Mucosa of rectum (tissue), 2 donors: ENCODE data around the gene NEK2.

Experiments
- H3K27ac ChIP-seq, 2 donors: one replicate each; pipeline ENCODE4 v1.7.0; 2013; ENCODE audit warnings: inconsistent platforms in 2 of 2, low read depth in 2 of 2, low read length in 2 of 2
- H3K27me3 ChIP-seq, 2 donors: one replicate each; pipeline ENCODE4 v1.7.0; 2013; ENCODE audit warnings: low read length in 2 of 2; ENCODE audit not compliant: control insufficient read depth in 2 of 2, insufficient read depth in 2 of 2
- H3K36me3 ChIP-seq, 2 donors: one replicate each; pipeline ENCODE4 v1.7.0; 2013; ENCODE audit warnings: low read length in 2 of 2; ENCODE audit not compliant: control insufficient read depth in 2 of 2, insufficient read depth in 2 of 2
- H3K4me1 ChIP-seq, 2 donors: one replicate each; pipeline ENCODE4 v1.7.0; 2013; ENCODE audit warnings: low read length in 2 of 2, mild to moderate bottlenecking in 1 of 2; ENCODE audit not compliant: control insufficient read depth in 2 of 2, insufficient read depth in 2 of 2
- H3K4me3 ChIP-seq, 2 donors: one replicate each; pipeline ENCODE4 v1.7.0; 2013; ENCODE audit warnings: low read length in 2 of 2
- H3K9ac ChIP-seq, 2 donors: one replicate each; pipeline ENCODE4 v1.7.0; 2013; ENCODE audit warnings: low read length in 2 of 2, low read depth in 1 of 2, mild to moderate bottlenecking in 1 of 2
- H3K9me3 ChIP-seq, 2 donors: one replicate each; pipeline ENCODE4 v1.7.0; 2013; ENCODE audit warnings: low read length in 2 of 2; ENCODE audit not compliant: control insufficient read depth in 2 of 2
- donor health status: healthy.
- donor health status: Normal muscosa, but diverticular disease.

The NEK2 gene

GRCh38 chr1:211710566-211711314 lies 35.3 kb upstream of the NEK2 start:
- H3K9me3 ChIP-seq = no peaks in the 10 kb centered on the region
- H3K27ac ChIP-seq = no peak overlapping the region
- H3K27me3 ChIP-seq = no peaks in the 10 kb centered on the region
- H3K4me1 ChIP-seq = no peaks in the 10 kb centered on the region
- H3K36me3 ChIP-seq = no peaks in the 10 kb centered on the region
- H3K9ac ChIP-seq = no peak overlapping the region
- no peak overlapping the region for H3K4me3 ChIP-seq

- H3K27ac ChIP-seq = no peak overlapping the region
- no peaks in the 10 kb centered on the region for H3K27me3 ChIP-seq
- no peak overlapping the region for H3K4me3 ChIP-seq
- no peaks in the 10 kb centered on the region for H3K36me3 ChIP-seq
- no peak overlapping the region for H3K9ac ChIP-seq
- no peaks in the 10 kb centered on the region for H3K9me3 ChIP-seq
- no peaks in the 10 kb centered on the region for H3K4me1 ChIP-seq
Observed at GRCh38 chr1:211708926-211709325, 33.5 kb upstream of the NEK2 start.

GRCh38 chr1:211708006-211708405 lies 32.6 kb upstream of the NEK2 start:
- no peak overlapping the region for H3K4me3 ChIP-seq
- no peaks in the 10 kb centered on the region for H3K27me3 ChIP-seq
- H3K9me3 ChIP-seq = no peaks in the 10 kb centered on the region
- no peak overlapping the region for H3K9ac ChIP-seq
- no peak overlapping the region for H3K27ac ChIP-seq
- no peaks in the 10 kb centered on the region for H3K4me1 ChIP-seq
- H3K36me3 ChIP-seq = no peaks in the 10 kb centered on the region

GRCh38 chr1:211705467-211706091 lies 30.2 kb upstream of the NEK2 start:
- no peaks in the 10 kb centered on the region for H3K4me1 ChIP-seq
- no peak overlapping the region for H3K4me3 ChIP-seq
- H3K27me3 ChIP-seq = no peaks in the 10 kb centered on the region
- peak overlapping the region in 1 of 2 donors; percentile 10 for H3K27ac ChIP-seq
- no peaks in the 10 kb centered on the region for H3K36me3 ChIP-seq
- H3K9me3 ChIP-seq = no peaks in the 10 kb centered on the region
- H3K9ac ChIP-seq = no peak overlapping the region

GRCh38 chr1:211704543-211704942 lies 29.1 kb upstream of the NEK2 start:
- no peak overlapping the region for H3K4me3 ChIP-seq
- H3K9ac ChIP-seq = no peak overlapping the region
- H3K9me3 ChIP-seq = no peaks in the 10 kb centered on the region
- H3K36me3 ChIP-seq = no peaks in the 10 kb centered on the region
- no peaks in the 10 kb centered on the region for H3K27me3 ChIP-seq
- H3K27ac ChIP-seq = no peak overlapping the region
- no peaks in the 10 kb centered on the region for H3K4me1 ChIP-seq

- H3K36me3 ChIP-seq = no peaks in the 10 kb centered on the region
- H3K27me3 ChIP-seq = no peaks in the 10 kb centered on the region
- no peaks in the 10 kb centered on the region for H3K4me1 ChIP-seq
- no peaks in the 10 kb centered on the region for H3K9me3 ChIP-seq
- H3K27ac ChIP-seq = no peak overlapping the region
- no peak overlapping the region for H3K4me3 ChIP-seq
- H3K9ac ChIP-seq = no peak overlapping the region
Observed at GRCh38 chr1:211703812-211704537, 28.6 kb upstream of the NEK2 start.

GRCh38 chr1:211701733-211702132 lies 26.3 kb upstream of the NEK2 start:
- Histone ChIP-seq H3K4me1 (peaks cover 0 to 3% of the 10 kb centered on the region in 2 donors), H3K4me3 (no peak overlapping the region), H3K27me3 (no peaks in the 10 kb centered on the region), H3K9ac (no peak overlapping the region), H3K36me3 (no peaks in the 10 kb centered on the region), H3K9me3 (no peaks in the 10 kb centered on the region), H3K27ac (no peak overlapping the region)

- Histone ChIP-seq H3K9ac (no peak overlapping the region), H3K4me3 (no peak overlapping the region), H3K27me3 (no peaks in the 10 kb centered on the region), H3K36me3 (no peaks in the 10 kb centered on the region), H3K9me3 (no peaks in the 10 kb centered on the region), H3K4me1 (peaks cover 0 to 3% of the 10 kb centered on the region in 2 donors), H3K27ac (no peak overlapping the region)
Observed at GRCh38 chr1:211699059-211699458, 23.6 kb upstream of the NEK2 start.

GRCh38 chr1:211698161-211699026 lies 23.0 kb upstream of the NEK2 start:
- H3K27me3 ChIP-seq = no peaks in the 10 kb centered on the region
- H3K9ac ChIP-seq = peak overlapping the region in 1 of 2 donors; percentile 21
- H3K36me3 ChIP-seq = no peaks in the 10 kb centered on the region
- H3K9me3 ChIP-seq = no peaks in the 10 kb centered on the region
- peaks cover 0 to 3% of the 10 kb centered on the region in 2 donors for H3K4me1 ChIP-seq
- peak overlapping the region; percentile 44 to 61 for H3K4me3 ChIP-seq
- H3K27ac ChIP-seq = no peak overlapping the region
